ENCODE data around the gene EEF1A2.

EEF1A2 gene

DNA sequence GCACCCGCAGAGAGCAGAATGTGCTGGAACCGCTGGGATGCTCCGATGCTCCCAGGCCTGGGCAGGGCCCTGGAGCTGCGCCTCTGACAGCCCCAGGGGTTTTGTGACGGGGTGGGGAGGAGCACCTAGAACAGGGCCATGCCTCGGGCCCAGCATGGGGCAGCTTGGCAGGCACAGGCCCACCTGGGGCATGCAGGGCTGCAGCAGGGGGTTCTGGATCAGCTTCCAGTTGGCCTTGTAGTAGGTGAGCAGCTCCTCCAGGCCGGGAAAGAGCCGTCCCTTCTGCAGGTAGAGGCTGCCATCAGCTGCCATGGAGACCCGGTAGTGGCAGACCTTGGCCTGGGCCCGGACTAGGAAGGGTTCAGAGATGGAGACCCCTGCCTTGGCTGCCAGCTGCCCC is 44.2 kb upstream of the EEF1A2 start:
- H3K36me3 ChIP-seq (ENCODE audit: control insufficient read depth, insufficient read depth, low read length): no peaks in the 10 kb centered on the region
- no peak for DNase-seq
- H3K27me3 ChIP-seq (replicated peaks; ENCODE audit: control insufficient read depth, insufficient read depth, low read length, poor library complexity, severe bottlenecking): no peaks in the 10 kb centered on the region
- no peak overlapping the region for H3K4me3 ChIP-seq (ENCODE audit: insufficient read depth, low read depth, low read length, poor library complexity, severe bottlenecking)
- H3K9me3 ChIP-seq (ENCODE audit: control insufficient read depth, low read length): no peaks in the 10 kb centered on the region
- H3K4me1 ChIP-seq (ENCODE audit: control insufficient read depth, insufficient read depth, low read length, poor library complexity, severe bottlenecking): peaks cover 11% of the 10 kb centered on the region
- no peak overlapping the region for H3K27ac ChIP-seq (ENCODE audit: insufficient read depth, low read length, poor library complexity, severe bottlenecking)

DNA sequence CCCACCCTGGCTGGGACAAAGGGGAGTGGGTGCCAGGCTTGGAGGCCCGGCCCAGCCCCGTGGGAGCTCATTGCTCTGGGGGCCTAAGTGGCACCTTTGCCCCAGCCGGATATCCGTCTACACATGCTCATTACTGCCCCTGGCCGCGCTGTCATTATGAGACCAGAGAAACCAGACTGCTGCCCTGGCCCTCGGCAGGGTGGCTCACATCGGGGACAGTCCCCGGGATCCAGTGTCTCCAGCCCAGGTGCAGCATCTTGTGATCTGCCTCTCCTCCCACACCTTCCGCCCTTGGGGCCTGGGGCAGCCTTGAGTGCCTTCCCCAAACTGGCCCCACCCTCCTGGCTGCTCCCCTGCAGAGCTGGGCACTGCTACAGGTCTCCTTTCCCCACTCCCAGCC is 43.8 kb upstream of the EEF1A2 start:
- no peak overlapping the region for H3K4me3 ChIP-seq (ENCODE audit: insufficient read depth, low read depth, low read length, poor library complexity, severe bottlenecking)
- no peaks in the 10 kb centered on the region for H3K36me3 ChIP-seq (ENCODE audit: control insufficient read depth, insufficient read depth, low read length)

DNA sequence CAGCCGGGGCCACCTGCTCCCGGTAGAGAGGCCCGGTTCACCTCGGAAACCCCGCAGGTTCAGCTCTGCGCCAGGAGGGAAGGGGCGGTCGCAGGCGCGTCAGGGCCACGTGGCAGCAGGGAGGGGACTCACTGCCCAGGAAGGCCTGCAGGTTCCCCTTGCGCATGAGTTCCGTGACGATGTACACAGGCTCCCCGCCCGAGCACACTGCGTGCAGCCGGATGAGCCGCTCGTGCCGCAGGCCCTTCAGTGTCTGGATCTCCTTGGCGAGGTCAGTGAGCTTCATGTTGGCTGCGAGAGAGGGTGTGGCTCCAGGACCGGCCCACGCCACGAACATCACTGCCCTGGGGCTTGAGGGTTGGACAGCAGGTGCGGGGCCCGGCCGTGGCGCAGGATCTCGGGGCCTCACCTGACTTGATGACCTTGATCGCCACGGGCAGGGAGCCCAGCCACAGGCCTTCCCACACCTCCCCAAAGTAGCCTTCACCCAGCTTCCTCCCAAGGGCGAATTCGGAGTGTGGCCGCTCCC is 43.2 kb upstream of the EEF1A2 start:
- H3K27me3 ChIP-seq (replicated peaks; ENCODE audit: control insufficient read depth, insufficient read depth, low read length, poor library complexity, severe bottlenecking): no peaks in the 10 kb centered on the region
- no peaks in the 10 kb centered on the region for H3K9me3 ChIP-seq (ENCODE audit: control insufficient read depth, low read length)
- DNase-seq: no peak
- H3K4me3 ChIP-seq (ENCODE audit: insufficient read depth, low read depth, low read length, poor library complexity, severe bottlenecking): no peak overlapping the region
- H3K36me3 ChIP-seq (ENCODE audit: control insufficient read depth, insufficient read depth, low read length): no peaks in the 10 kb centered on the region
- peaks cover 19% of the 10 kb centered on the region for H3K4me1 ChIP-seq (ENCODE audit: control insufficient read depth, insufficient read depth, low read length, poor library complexity, severe bottlenecking)
- H3K27ac ChIP-seq (ENCODE audit: insufficient read depth, low read length, poor library complexity, severe bottlenecking): no peak overlapping the region

More for the DNA sequence above, 43.8 kb upstream of the EEF1A2 start:
- H3K4me1 ChIP-seq (ENCODE audit: control insufficient read depth, insufficient read depth, low read length, poor library complexity, severe bottlenecking): peaks cover 13% of the 10 kb centered on the region
- no peak for DNase-seq
- H3K27me3 ChIP-seq (replicated peaks; ENCODE audit: control insufficient read depth, insufficient read depth, low read length, poor library complexity, severe bottlenecking): no peaks in the 10 kb centered on the region
- H3K27ac ChIP-seq (ENCODE audit: insufficient read depth, low read length, poor library complexity, severe bottlenecking): no peak overlapping the region
- no peaks in the 10 kb centered on the region for H3K9me3 ChIP-seq (ENCODE audit: control insufficient read depth, low read length)

DNA sequence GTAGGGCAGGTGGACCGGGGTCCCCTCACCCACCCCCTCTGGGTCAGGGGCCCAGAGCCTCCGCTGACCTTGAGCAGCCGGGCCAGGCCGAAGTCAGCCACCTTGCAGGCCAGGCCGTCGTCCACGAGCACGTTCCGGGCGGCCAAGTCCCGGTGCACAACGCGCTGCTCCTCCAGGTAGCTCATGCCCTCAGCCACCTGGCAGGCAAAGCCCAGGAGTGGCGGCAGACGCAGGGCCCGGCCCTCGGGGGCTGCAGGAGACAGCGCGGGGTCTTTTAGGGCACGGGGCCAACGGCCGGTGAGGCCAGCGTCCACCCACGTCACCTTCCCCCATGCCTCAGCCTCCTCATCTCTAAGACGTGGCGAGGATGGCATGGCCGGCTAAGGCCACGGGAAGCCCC is 42.5 kb upstream of the EEF1A2 start:
- Histone ChIP-seq H3K4me3 (ENCODE audit: insufficient read depth, low read depth, low read length, poor library complexity, severe bottlenecking) (no peak overlapping the region), H3K27me3 (replicated peaks; ENCODE audit: control insufficient read depth, insufficient read depth, low read length, poor library complexity, severe bottlenecking) (no peaks in the 10 kb centered on the region), H3K27ac (ENCODE audit: insufficient read depth, low read length, poor library complexity, severe bottlenecking) (no peak overlapping the region), H3K9me3 (ENCODE audit: control insufficient read depth, low read length) (no peaks in the 10 kb centered on the region), H3K4me1 (ENCODE audit: control insufficient read depth, insufficient read depth, low read length, poor library complexity, severe bottlenecking) (peaks cover 24% of the 10 kb centered on the region), H3K36me3 (ENCODE audit: control insufficient read depth, insufficient read depth, low read length) (no peaks in the 10 kb centered on the region)
- no peak for DNase-seq

DNA sequence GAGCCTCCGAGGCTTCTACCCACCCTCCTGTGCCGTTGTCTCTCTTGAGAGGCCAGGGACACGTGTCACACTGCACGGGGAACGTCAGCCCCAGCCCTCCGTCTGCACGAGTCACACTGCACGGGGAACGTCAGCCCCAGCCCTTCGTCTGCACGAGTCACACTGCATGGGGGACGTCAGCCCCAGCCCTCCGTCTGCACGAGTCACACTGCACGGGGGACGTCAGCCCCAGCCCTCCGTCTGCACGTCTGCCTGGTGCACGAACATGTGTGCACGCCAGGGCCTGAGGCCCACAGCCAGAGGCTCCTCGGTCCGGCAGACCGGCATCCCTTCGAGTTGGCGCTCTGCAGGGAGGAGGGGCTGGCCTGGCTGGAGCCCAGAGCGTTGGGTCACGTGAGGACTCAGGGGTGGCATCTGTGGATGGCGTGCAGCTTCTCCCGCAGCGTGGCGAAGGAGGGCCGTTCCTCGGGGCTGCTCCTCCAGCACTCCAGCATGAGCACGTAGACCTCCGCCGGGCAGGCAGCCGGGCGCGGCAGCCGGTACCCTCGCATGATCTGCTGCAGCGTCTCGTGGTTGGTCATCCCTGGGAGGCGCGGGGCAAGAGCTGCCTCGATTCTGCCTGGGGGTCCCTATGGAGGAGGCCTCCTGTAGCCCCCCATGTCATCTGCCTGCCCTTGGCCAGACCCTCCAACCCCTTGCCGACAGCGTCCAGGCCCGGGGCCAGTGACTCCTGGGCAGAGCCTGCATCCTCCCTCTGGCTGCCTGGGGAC is 41.7 kb upstream of the EEF1A2 start:
- no peaks in the 10 kb centered on the region for H3K27me3 ChIP-seq (replicated peaks; ENCODE audit: control insufficient read depth, insufficient read depth, low read length, poor library complexity, severe bottlenecking)
- DNase-seq: no peak
- peaks cover 24% of the 10 kb centered on the region for H3K4me1 ChIP-seq (ENCODE audit: control insufficient read depth, insufficient read depth, low read length, poor library complexity, severe bottlenecking)
- no peaks in the 10 kb centered on the region for H3K9me3 ChIP-seq (ENCODE audit: control insufficient read depth, low read length)
- no peaks in the 10 kb centered on the region for H3K36me3 ChIP-seq (ENCODE audit: control insufficient read depth, insufficient read depth, low read length)
- H3K27ac ChIP-seq (ENCODE audit: insufficient read depth, low read length, poor library complexity, severe bottlenecking): no peak overlapping the region
- H3K4me3 ChIP-seq (ENCODE audit: insufficient read depth, low read depth, low read length, poor library complexity, severe bottlenecking): no peak overlapping the region

DNA sequence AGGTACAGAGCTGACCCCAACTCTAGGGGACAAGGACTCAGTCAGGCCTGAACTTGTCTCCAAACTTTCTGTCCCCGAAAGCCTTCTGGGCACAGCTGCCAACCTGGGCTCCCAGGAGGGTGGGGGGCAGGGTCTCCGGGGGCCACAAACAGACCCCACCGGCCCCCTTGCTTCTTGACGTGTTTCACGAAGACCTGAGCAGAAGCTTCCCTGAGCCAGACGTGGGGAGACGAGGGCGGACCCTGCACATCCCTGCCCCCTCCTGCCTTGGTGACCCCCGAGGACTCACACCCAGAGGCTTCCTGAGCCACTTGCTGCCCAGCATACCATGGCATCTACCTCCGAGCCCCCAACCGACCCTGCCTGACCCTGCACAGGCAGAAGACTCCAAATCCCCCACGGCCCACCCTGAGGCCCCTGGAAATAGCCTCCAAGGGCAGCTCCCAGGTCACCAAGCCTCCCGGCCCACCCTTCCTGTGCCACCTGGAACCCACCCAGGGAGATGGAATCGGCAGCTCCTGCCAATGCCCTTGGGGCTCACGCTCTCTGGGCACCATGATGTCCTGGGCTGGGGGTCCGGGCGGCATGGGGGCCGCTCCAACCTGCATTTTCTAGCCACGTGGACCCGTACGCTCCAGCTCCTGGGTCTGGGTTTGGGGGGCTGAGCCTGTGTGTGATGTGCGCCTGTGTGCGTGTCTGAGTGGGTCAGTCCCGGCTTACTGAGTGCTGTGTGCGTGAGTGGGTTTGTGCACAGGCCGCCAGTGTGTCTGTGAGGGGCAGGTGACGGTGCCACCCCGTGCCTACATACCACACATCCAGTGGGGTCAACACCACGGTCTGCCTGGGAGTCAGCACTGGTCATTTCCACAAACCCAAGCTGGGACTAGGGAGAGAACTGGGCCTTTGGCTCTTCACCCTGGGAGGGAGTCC is 40.8 kb upstream of the EEF1A2 start:
- no peaks in the 10 kb centered on the region for H3K9me3 ChIP-seq (ENCODE audit: control insufficient read depth, low read length)
- no peak overlapping the region for H3K27ac ChIP-seq (ENCODE audit: insufficient read depth, low read length, poor library complexity, severe bottlenecking)
- DNase-seq: no peak
- H3K4me3 ChIP-seq (ENCODE audit: insufficient read depth, low read depth, low read length, poor library complexity, severe bottlenecking): no peak overlapping the region
- H3K27me3 ChIP-seq (replicated peaks; ENCODE audit: control insufficient read depth, insufficient read depth, low read length, poor library complexity, severe bottlenecking): no peaks in the 10 kb centered on the region
- peaks cover 24% of the 10 kb centered on the region for H3K4me1 ChIP-seq (ENCODE audit: control insufficient read depth, insufficient read depth, low read length, poor library complexity, severe bottlenecking)
- H3K36me3 ChIP-seq (ENCODE audit: control insufficient read depth, insufficient read depth, low read length): no peaks in the 10 kb centered on the region

DNA sequence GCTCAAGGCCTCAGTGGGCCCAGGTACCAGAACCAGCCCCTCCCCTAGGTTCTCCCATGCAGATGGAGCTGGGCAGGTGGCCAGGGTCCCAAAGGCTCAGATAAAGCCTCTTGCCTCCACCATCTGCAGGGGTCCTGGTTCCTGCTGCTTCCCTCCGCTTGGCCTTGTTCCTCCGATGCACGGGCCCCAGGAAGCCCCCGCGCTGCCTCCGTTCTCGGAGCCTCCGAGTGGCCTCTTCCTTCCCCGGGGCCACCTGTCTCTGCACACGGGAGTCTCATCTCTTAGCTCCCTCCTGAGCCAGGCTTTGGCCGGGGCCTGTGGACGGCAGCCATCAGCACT is 40.2 kb upstream of the EEF1A2 start:
- Histone ChIP-seq H3K4me1 (ENCODE audit: control insufficient read depth, insufficient read depth, low read length, poor library complexity, severe bottlenecking) (peaks cover 24% of the 10 kb centered on the region), H3K4me3 (ENCODE audit: insufficient read depth, low read depth, low read length, poor library complexity, severe bottlenecking) (no peak overlapping the region), H3K27ac (ENCODE audit: insufficient read depth, low read length, poor library complexity, severe bottlenecking) (peak overlapping the region; percentile 73), H3K36me3 (ENCODE audit: control insufficient read depth, insufficient read depth, low read length) (no peaks in the 10 kb centered on the region), H3K27me3 (replicated peaks; ENCODE audit: control insufficient read depth, insufficient read depth, low read length, poor library complexity, severe bottlenecking) (no peaks in the 10 kb centered on the region), H3K9me3 (ENCODE audit: control insufficient read depth, low read length) (no peaks in the 10 kb centered on the region)
- DNase-seq: no peak

DNA sequence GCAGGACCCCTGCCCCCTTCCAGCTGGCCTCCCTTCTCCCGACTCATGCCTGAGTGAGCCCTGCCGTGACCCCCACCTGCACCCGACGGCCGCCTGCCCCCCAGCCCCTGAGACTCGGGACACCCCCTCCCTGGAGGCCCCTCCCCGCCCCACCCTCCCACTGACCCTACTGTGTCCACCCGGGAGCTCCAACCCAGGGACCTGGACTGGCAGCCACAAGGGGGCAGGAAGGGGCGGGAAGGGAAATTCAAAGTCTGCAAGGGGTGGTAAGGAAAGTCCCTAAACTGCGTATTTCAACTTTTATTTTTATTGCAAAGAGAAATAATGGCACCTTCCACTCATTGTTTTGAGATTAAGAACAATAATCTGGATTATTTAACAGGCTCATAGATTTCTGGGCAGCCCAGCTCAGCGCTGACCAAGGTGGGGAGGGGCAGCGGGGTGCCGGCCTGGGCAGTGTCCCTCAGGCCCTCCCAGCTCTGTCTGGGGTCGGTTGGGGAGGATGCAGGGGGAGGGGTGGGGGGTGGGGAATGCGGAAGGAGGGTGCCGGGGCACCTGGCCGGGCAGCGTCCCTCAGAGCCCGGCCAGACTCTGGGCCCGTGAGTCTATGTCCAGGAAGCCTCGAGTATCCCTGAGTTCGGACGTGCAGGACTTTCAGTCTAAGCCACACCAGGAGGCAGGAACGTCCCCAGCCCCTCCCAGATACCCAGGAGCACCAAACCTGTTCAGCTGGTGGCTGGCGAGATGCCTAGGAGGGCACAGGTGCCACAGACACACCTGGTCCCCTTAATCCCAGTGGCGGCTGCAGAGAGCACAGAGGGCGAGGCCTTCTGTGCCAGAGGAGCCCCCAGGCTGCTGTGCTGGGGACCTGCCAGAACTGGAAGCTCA is 39.6 kb upstream of the EEF1A2 start:
- DNase-seq: peak; percentile 44 to 46 (median 46)
- Histone ChIP-seq H3K4me1 (ENCODE audit: control insufficient read depth, insufficient read depth, low read length, poor library complexity, severe bottlenecking) (peaks cover 24% of the 10 kb centered on the region), H3K4me3 (ENCODE audit: insufficient read depth, low read depth, low read length, poor library complexity, severe bottlenecking) (no peak overlapping the region), H3K36me3 (ENCODE audit: control insufficient read depth, insufficient read depth, low read length) (no peaks in the 10 kb centered on the region), H3K9me3 (ENCODE audit: control insufficient read depth, low read length) (no peaks in the 10 kb centered on the region), H3K27me3 (replicated peaks; ENCODE audit: control insufficient read depth, insufficient read depth, low read length, poor library complexity, severe bottlenecking) (no peaks in the 10 kb centered on the region), H3K27ac (ENCODE audit: insufficient read depth, low read length, poor library complexity, severe bottlenecking) (peak overlapping the region; percentile 73)

DNA sequence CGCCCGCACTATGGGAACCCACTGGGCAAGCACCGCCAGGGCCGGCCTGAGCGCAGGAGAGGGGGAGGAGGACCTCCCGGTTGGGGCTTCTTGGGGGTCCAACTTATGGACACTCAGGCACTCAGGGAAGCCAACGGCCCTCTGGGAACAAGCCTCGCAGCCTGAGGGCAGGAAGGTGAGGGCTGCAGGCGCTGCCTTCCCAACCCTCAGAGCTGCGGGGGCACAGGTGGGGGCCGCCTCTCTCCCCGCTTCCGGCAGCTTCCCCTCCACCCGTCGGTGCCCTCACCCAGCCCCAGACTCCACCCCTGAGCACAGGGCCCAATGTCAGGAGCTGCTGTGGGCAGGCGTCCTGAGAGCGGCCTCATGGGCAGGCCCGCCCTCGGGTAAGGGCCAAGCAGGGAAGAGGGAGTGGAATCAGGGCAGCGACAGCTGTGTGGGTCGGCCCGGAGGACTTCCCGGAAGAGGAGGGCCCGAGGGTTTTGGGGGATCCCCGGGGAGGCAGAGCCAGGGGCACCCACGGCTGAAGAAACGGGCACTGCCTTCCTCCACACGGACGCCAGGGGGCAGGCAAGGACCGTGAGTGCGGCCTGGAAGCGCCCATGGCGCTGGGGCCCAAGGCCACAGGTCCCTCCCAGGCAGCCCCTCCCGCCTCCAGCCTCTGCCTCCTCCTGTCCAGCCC is 38.8 kb upstream of the EEF1A2 start:
- Histone ChIP-seq H3K4me3 (ENCODE audit: insufficient read depth, low read depth, low read length, poor library complexity, severe bottlenecking) (peak overlapping the region; percentile 40), H3K36me3 (ENCODE audit: control insufficient read depth, insufficient read depth, low read length) (no peaks in the 10 kb centered on the region), H3K27ac (ENCODE audit: insufficient read depth, low read length, poor library complexity, severe bottlenecking) (peak overlapping the region; percentile 73), H3K27me3 (replicated peaks; ENCODE audit: control insufficient read depth, insufficient read depth, low read length, poor library complexity, severe bottlenecking) (no peaks in the 10 kb centered on the region), H3K9me3 (ENCODE audit: control insufficient read depth, low read length) (no peaks in the 10 kb centered on the region), H3K4me1 (ENCODE audit: control insufficient read depth, insufficient read depth, low read length, poor library complexity, severe bottlenecking) (peaks cover 24% of the 10 kb centered on the region)
- DNase-seq: peak; percentile 86 to 91 (median 88)

Measured in effector memory CD4-positive, alpha-beta T cell (primary cell).